K562 (cell line): ENCODE measurements around the gene CCDC200.
"Not testable (repeated sequence)": the region's sequence is repeated elsewhere in the genome, so short reads cannot be mapped to it uniquely, and the experiment has no call there.

Experiments used
- AFF4 ChIP-seq: sonication (generic); formaldehyde crosslinking; IDR thresholded peaks from 2 replicates; pipeline ENCODE4 v1.8.0; 2023; ENCODE audit warnings: mild to moderate bottlenecking, missing genetic modification reagents
- BHLHE40 ChIP-seq: IDR thresholded peaks from 2 replicates; pipeline ENCODE4 v1.6.1; 2011; ENCODE audit warnings: low read length, improper control_type of control experiment
- CTCF ChIP-seq, 3 experiments: IDR thresholded peaks in 2 of 3; conservative IDR thresholded peaks in 1 of 3; 2 replicates each; pipeline ENCODE4 v1.5.1; 2011 to 2012; ENCODE audit warnings: low read length in 3 of 3, mild to moderate bottlenecking in 3 of 3, control low read depth in 2 of 3, improper control_type of control experiment in 1 of 3, inconsistent platforms in 1 of 3, low read depth in 1 of 3, mixed read lengths in 1 of 3, moderate library complexity in 1 of 3; ENCODE audit not compliant: insufficient read depth in 2 of 3
- EP300 ChIP-seq: IDR thresholded peaks from 2 replicates; pipeline ENCODE4 v1.6.1; 2012; ENCODE audit warnings: low read length, improper control_type of control experiment
- EZH2 ChIP-seq: IDR thresholded peaks from 2 replicates; pipeline ENCODE4 v1.6.1; 2012; ENCODE audit warnings: low read depth, mild to moderate bottlenecking, inconsistent platforms, low read length, borderline replicate concordance
- KAT7 ChIP-seq: sonication (generic); formaldehyde crosslinking; IDR thresholded peaks from 2 replicates; pipeline ENCODE4 v1.8.0; 2022; ENCODE audit warnings: missing genetic modification reagents, mild to moderate bottlenecking, borderline replicate concordance
- KLF10 ChIP-seq: fragments of 250-450 bp; sonication (Bioruptor Pico); IDR thresholded peaks from 2 replicates; pipeline ENCODE4 v1.6.1; 2021; ENCODE audit warnings: matching md5 sums
- MAFK ChIP-seq: IDR thresholded peaks from 2 replicates; pipeline ENCODE4 v1.6.1; 2011; ENCODE audit warnings: low read length, improper control_type of control experiment
- MTA1 ChIP-seq: fragments of 450-650 bp; IDR thresholded peaks from 2 replicates; pipeline ENCODE4 v1.6.1; 2017; ENCODE audit warnings: borderline replicate concordance
- NFATC3 ChIP-seq: fragments of 450-650 bp; IDR thresholded peaks from 2 replicates; pipeline ENCODE4 v1.6.1; 2017; ENCODE audit warnings: mild to moderate bottlenecking
- POLR2AphosphoS5 ChIP-seq: IDR thresholded peaks from 2 replicates; pipeline ENCODE4 v1.6.1; 2011; ENCODE audit warnings: mild to moderate bottlenecking, low read depth, low read length, moderate library complexity; ENCODE audit not compliant: control insufficient read depth, insufficient read depth
- ZNF57 ChIP-seq: fragments of 450-650 bp; formaldehyde crosslinking; IDR thresholded peaks from 2 replicates; pipeline ENCODE4 v1.4.0; 2020; ENCODE audit warnings: mild to moderate bottlenecking, moderate library complexity

- TF ChIP-seq BHLHE40; NFATC3; AFF4 (CRISPR knock-in tag); MAFK; POLR2AphosphoS5; EP300; KLF10 (CRISPR knock-in tag); EZH2; ZNF57 (CRISPR knock-in tag); KAT7 (CRISPR knock-in tag); CTCF (IDR thresholded peaks at IDR 0.05 in 2 of 3, conservative IDR thresholded peaks at IDR 0.05 in 1 of 3; ENCODE audit: insufficient read depth in 2 of 3, low read depth in 1 of 3, low read length in 3 of 3); MTA1: not testable (repeated sequence)
Measured at GRCh38 chr17:43233263-43233662, 4.8 kb upstream of the CCDC200 start.
